H9 (cell line): ENCODE measurements around the gene C13orf42. TPM values are rescaled to one million over a fixed set of nuclear protein-coding genes. Genes with fewer than 3 reads are reported as not detected.
A peak's percentile ranks its signal among the peaks of the same experiment; 100 is the strongest.

Source experiments
- DNase-seq: peaks from one replicate; pipeline ENCODE4 v3.0.0-alpha.2; 2017
- H2AFZ ChIP-seq: one replicate; pipeline ENCODE4 v1.6.1; 2013; ENCODE audit warnings: mild to moderate bottlenecking, low read length, control low read depth, moderate library complexity
- H2AK5ac ChIP-seq: 2 replicates; pipeline ENCODE4 v1.6.1; 2013; ENCODE audit warnings: low read length, control low read depth, mixed read lengths; ENCODE audit not compliant: insufficient read length
- H2BK120ac ChIP-seq: one replicate; pipeline ENCODE4 v1.6.1; 2013; ENCODE audit warnings: low read depth, mild to moderate bottlenecking, low read length, control low read depth, inconsistent platforms; ENCODE audit not compliant: poor library complexity, severe bottlenecking
- H2BK12ac ChIP-seq: 2 replicates; pipeline ENCODE4 v1.6.1; 2013; ENCODE audit warnings: low read length, control low read depth, mixed read lengths, low read depth; ENCODE audit not compliant: insufficient read length
- H2BK15ac ChIP-seq: 2 replicates; pipeline ENCODE4 v1.6.1; 2013; ENCODE audit warnings: low read depth, low read length, control low read depth
- H2BK20ac ChIP-seq: one replicate; pipeline ENCODE4 v1.6.1; 2013; ENCODE audit warnings: low read depth, mild to moderate bottlenecking, low read length, control low read depth, inconsistent platforms; ENCODE audit not compliant: poor library complexity, severe bottlenecking
- H2BK5ac ChIP-seq: 2 replicates; pipeline ENCODE4 v1.6.1; 2013; ENCODE audit warnings: low read length, control low read depth, mixed read lengths; ENCODE audit not compliant: insufficient read length
- H3K14ac ChIP-seq: 2 replicates; pipeline ENCODE4 v1.6.1; 2013; ENCODE audit warnings: low read length, control low read depth; ENCODE audit not compliant: insufficient read depth
- H3K18ac ChIP-seq: 2 replicates; pipeline ENCODE4 v1.6.1; 2013; ENCODE audit warnings: low read depth, mild to moderate bottlenecking, mixed read lengths, low read length, control low read depth; ENCODE audit not compliant: insufficient read length
- H3K23ac ChIP-seq: 2 replicates; pipeline ENCODE4 v1.6.1; 2013; ENCODE audit warnings: low read length, control low read depth, mixed read lengths, low read depth; ENCODE audit not compliant: insufficient read length
- H3K23me2 ChIP-seq: 2 replicates; pipeline ENCODE4 v1.6.1; 2013; ENCODE audit warnings: low read depth, mild to moderate bottlenecking, mixed read lengths, low read length, control low read depth; ENCODE audit not compliant: insufficient read length, poor library complexity, severe bottlenecking
- H3K27ac ChIP-seq: 2 replicates; pipeline ENCODE4 v1.5.1; 2013; ENCODE audit warnings: low read length, control low read depth, mixed read lengths, low read depth; ENCODE audit not compliant: insufficient read length
- H3K27me3 ChIP-seq: 2 replicates; pipeline ENCODE4 v1.6.1; 2013; ENCODE audit warnings: low read length, control low read depth, inconsistent platforms; ENCODE audit not compliant: insufficient read depth
- H3K4ac ChIP-seq: 2 replicates; pipeline ENCODE4 v1.6.1; 2013; ENCODE audit warnings: low read depth, mild to moderate bottlenecking, control low read depth, inconsistent platforms, low read length, moderate library complexity
- H3K4me1 ChIP-seq: 2 replicates; pipeline ENCODE4 v1.6.1; 2013; ENCODE audit warnings: low read length, control low read depth, inconsistent platforms; ENCODE audit not compliant: insufficient read depth
- H3K4me2 ChIP-seq: 2 replicates; pipeline ENCODE4 v1.6.1; 2013; ENCODE audit warnings: low read length, control low read depth, mixed read lengths; ENCODE audit not compliant: insufficient read length, insufficient read depth
- H3K56ac ChIP-seq: 2 replicates; pipeline ENCODE4 v1.6.1; 2013; ENCODE audit warnings: low read depth, mild to moderate bottlenecking, mixed read lengths, low read length, control low read depth; ENCODE audit not compliant: insufficient read length
- H3K79me1 ChIP-seq: 2 replicates; pipeline ENCODE4 v1.6.1; 2013; ENCODE audit warnings: low read depth, mild to moderate bottlenecking, moderate library complexity, low read length, control low read depth, inconsistent platforms; ENCODE audit not compliant: insufficient read depth, poor library complexity, severe bottlenecking
- H3K79me2 ChIP-seq: 2 replicates; pipeline ENCODE4 v1.6.1; 2013; ENCODE audit warnings: low read length, control low read depth, inconsistent platforms; ENCODE audit not compliant: insufficient read depth
- H3K9ac ChIP-seq: 2 replicates; pipeline ENCODE4 v1.6.1; 2013; ENCODE audit warnings: low read length, control low read depth, mixed read lengths; ENCODE audit not compliant: insufficient read length; ENCODE audit errors: extremely low read depth
- H3K9me3 ChIP-seq: one replicate; pipeline ENCODE4 v1.6.1; 2013; ENCODE audit warnings: low read depth, low read length, inconsistent platforms; ENCODE audit not compliant: control insufficient read depth
- H3T11ph ChIP-seq: one replicate; pipeline ENCODE4 v1.6.1; 2013; ENCODE audit warnings: mild to moderate bottlenecking, low read length, control low read depth, inconsistent platforms
- H4K20me1 ChIP-seq: one replicate; pipeline ENCODE4 v1.6.1; 2013; ENCODE audit not compliant: control insufficient read depth, insufficient read length, insufficient read depth
- H4K5ac ChIP-seq: 2 replicates; pipeline ENCODE4 v1.6.1; 2013; ENCODE audit warnings: low read depth, mild to moderate bottlenecking, mixed read lengths, low read length, control low read depth; ENCODE audit not compliant: insufficient read length
- H4K8ac ChIP-seq: replicated peaks from 2 replicates; pipeline ENCODE4 v1.6.1; 2013; ENCODE audit warnings: low read length, control low read depth, mixed read lengths, low read depth; ENCODE audit not compliant: insufficient read length
- H4K91ac ChIP-seq: 2 replicates; pipeline ENCODE4 v1.6.1; 2013; ENCODE audit warnings: low read depth, mild to moderate bottlenecking, moderate library complexity, mixed read lengths, low read length, control low read depth; ENCODE audit not compliant: insufficient read length
- H3K27ac Mint-ChIP-seq, 3 experiments: 2 replicates in 2 of 3; 3 replicates in 1 of 3; pipeline ENCODE4 v1.8.0; 2020 to 2021; ENCODE audit warnings: mixed read lengths in 3 of 3, mild to moderate bottlenecking in 1 of 3, moderate library complexity in 1 of 3
- H3K27me3 Mint-ChIP-seq: 2 replicates; pipeline ENCODE4 v1.8.0; 2021; ENCODE audit warnings: low read depth, mild to moderate bottlenecking, moderate library complexity, mixed read lengths
- H3K36me3 Mint-ChIP-seq, 3 experiments: 2 replicates in 2 of 3; 3 replicates in 1 of 3; pipeline ENCODE4 v1.8.0; 2020 to 2021; ENCODE audit warnings: low read depth in 3 of 3, mixed read lengths in 3 of 3; ENCODE audit not compliant: insufficient read depth in 1 of 3
- H3K4me1 Mint-ChIP-seq, 2 experiments: 2 replicates each; pipeline ENCODE4 v1.8.0; 2020; ENCODE audit warnings: mixed read lengths in 2 of 2
- H3K4me3 Mint-ChIP-seq, 2 experiments: 2 replicates in 1 of 2; 3 replicates in 1 of 2; pipeline ENCODE4 v1.8.0; 2020 to 2021; ENCODE audit warnings: mild to moderate bottlenecking in 2 of 2, mixed read lengths in 2 of 2, moderate library complexity in 1 of 2
- H3K9me3 Mint-ChIP-seq, 2 experiments: 2 replicates in 1 of 2; 3 replicates in 1 of 2; pipeline ENCODE4 v1.8.0; 2020; ENCODE audit warnings: mild to moderate bottlenecking in 2 of 2, mixed read lengths in 2 of 2, moderate library complexity in 1 of 2
- WGBS: extraction: QIAGEN DNeasy Blood & Tissue Kit; methylation state at CpG from one replicate; pipeline ENCODE4 v1.1.7; 2013; ENCODE audit warnings: missing lambda C conversion rate, low lambda C conversion rate, mixed read lengths; ENCODE audit not compliant: insufficient read length; ENCODE audit errors: extremely low coverage; 5-methylcytosine and 5-hydroxymethylcytosine counted together
- total RNA-seq: library from RNA; stranded (reverse); gene quantifications from 2 replicates; pipeline ENCODE4 v1.2.1, GENCODE V29; 2021
- TF ChIP-seq, protein P1 (sequence below): fragments of 200-600 bp; sonication (generic); conservative IDR thresholded peaks from 3 replicates; pipeline ENCODE4 v1.8.0; 2021; ENCODE audit warnings: antibody characterized with exemption, mild to moderate bottlenecking

Gene C13orf42
- total RNA-seq, 1 experiment from 2014 or later, result 16.5 TPM

- no peak overlapping the region for H2BK120ac ChIP-seq
- H3K18ac ChIP-seq, result no peak overlapping the region
- no peak overlapping the region for H3K9ac ChIP-seq
- no peak overlapping the region for H3K23ac ChIP-seq
- no peak overlapping the region for H3K56ac ChIP-seq
- no peak overlapping the region for H4K8ac ChIP-seq
- H3K9me3 Mint-ChIP-seq, result no peaks in the 10 kb centered on the region
- H3K9me3 ChIP-seq, result no peaks in the 10 kb centered on the region
- H2AFZ ChIP-seq, result no peak overlapping the region
- H3T11ph ChIP-seq, result no peak overlapping the region
- no peaks in the 10 kb centered on the region for H3K79me1 ChIP-seq
- H2BK20ac ChIP-seq, result no peak overlapping the region
- H3K36me3 Mint-ChIP-seq, result peaks cover 0 to 3% (median 2%) of the 10 kb centered on the region in 3 experiments; a peak in 4 of 7 replicates
- H3K27me3 Mint-ChIP-seq, result no peaks in the 10 kb centered on the region
- H3K27me3 ChIP-seq, result no peaks in the 10 kb centered on the region
- 0 out of 4 replicates have a peak, but pooled peaks cover 2 to 3% of the 10 kb centered on the region in 2 experiments for H3K4me1 Mint-ChIP-seq
- H2BK5ac ChIP-seq, result no peak overlapping the region
- H3K79me2 ChIP-seq, result no peaks in the 10 kb centered on the region
- H2AK5ac ChIP-seq, result no peak overlapping the region
- H4K20me1 ChIP-seq, result no peaks in the 10 kb centered on the region
- H3K4me1 ChIP-seq, result no peaks in the 10 kb centered on the region
- DNase-seq, result no peak
- H2BK12ac ChIP-seq, result no peak overlapping the region
- 0 out of 7 replicates have a peak overlapping the region, but pooled peaks of 2 of the 3 experiments have one; percentile 27 to 33 for H3K27ac Mint-ChIP-seq
- no peak overlapping the region for H4K5ac ChIP-seq
- H3K4me3 Mint-ChIP-seq, result no peak overlapping the region
- H3K4ac ChIP-seq, result no peak overlapping the region
- no peak overlapping the region for H4K91ac ChIP-seq
- TF ChIP-seq, protein P1, sequence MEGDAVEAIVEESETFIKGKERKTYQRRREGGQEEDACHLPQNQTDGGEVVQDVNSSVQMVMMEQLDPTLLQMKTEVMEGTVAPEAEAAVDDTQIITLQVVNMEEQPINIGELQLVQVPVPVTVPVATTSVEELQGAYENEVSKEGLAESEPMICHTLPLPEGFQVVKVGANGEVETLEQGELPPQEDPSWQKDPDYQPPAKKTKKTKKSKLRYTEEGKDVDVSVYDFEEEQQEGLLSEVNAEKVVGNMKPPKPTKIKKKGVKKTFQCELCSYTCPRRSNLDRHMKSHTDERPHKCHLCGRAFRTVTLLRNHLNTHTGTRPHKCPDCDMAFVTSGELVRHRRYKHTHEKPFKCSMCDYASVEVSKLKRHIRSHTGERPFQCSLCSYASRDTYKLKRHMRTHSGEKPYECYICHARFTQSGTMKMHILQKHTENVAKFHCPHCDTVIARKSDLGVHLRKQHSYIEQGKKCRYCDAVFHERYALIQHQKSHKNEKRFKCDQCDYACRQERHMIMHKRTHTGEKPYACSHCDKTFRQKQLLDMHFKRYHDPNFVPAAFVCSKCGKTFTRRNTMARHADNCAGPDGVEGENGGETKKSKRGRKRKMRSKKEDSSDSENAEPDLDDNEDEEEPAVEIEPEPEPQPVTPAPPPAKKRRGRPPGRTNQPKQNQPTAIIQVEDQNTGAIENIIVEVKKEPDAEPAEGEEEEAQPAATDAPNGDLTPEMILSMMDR, result no peak
- H3K27ac ChIP-seq, result no peak overlapping the region
- H3K4me2 ChIP-seq, result no peak overlapping the region
- H3K23me2 ChIP-seq, result no peaks in the 10 kb centered on the region
- no peak overlapping the region for H2BK15ac ChIP-seq
- WGBS, result no CpG with 5 or more reads among the region's 1 CpG
- H3K14ac ChIP-seq, result no peak overlapping the region
These were observed 923 bp upstream of the C13orf42 start for GRCh38 chr13:51111997-51112396.
